GM12878 (cell line): ENCODE results near the gene MLLT3. TPM values are rescaled to one million over a fixed set of nuclear protein-coding genes. Genes with fewer than 3 reads are reported as not detected.

ENCODE experiments used
- ATAC-seq: fragments of 200-7000 bp; cut with Tn5 transposase; 3 replicates; pipeline ENCODE4 v1.9.1; 2020; ENCODE audit warnings: mild to moderate bottlenecking, moderate library complexity
- BruUV-seq: library from RNA; stranded (reverse); fragments of 400-500 nt; replicated peaks from 2 replicates; lab custom pipeline; 2021; lab: Mats Ljungman, UMichigan
- CTCF ChIA-PET: fragments of 300-600 bp; sonication (Branson Sonifier 250); formaldehyde crosslinking; extraction: SDS; loops from one replicate; lab custom pipeline; 2021; ENCODE audit warnings: inconsistent platforms; lab: Yijun Ruan, JAX
- POLR2A ChIA-PET: fragments of 350-600 bp; formaldehyde crosslinking; extraction: SDS; loops from one replicate; lab custom pipeline; 2021; ENCODE audit warnings: inconsistent platforms; lab: Charles Lee
- RAD21 ChIA-PET: fragments of 300-600 bp; sonication (Branson Sonifier 250); formaldehyde crosslinking; loops from one replicate; lab custom pipeline; 2023; ENCODE audit warnings: antibody characterized with exemption; ENCODE audit not compliant: unreplicated experiment; lab: Charles Lee
- SMC1A ChIA-PET: fragments of 300-600 bp; sonication (Branson Sonifier 250); formaldehyde crosslinking; loops from one replicate; lab custom pipeline; 2023; ENCODE audit not compliant: unreplicated experiment, uncharacterized antibody; lab: Charles Lee
- DNase-seq: peaks from one replicate; pipeline ENCODE4 v3.0.0-alpha.2; 2011; ENCODE audit warnings: low read depth, low spot score
- FAIRE-seq: peaks from 3 replicates; lab custom pipeline; 2011; peaks lifted over from hg19 to GRCh38; lab: Jason Lieb, UNC
- H2AFZ ChIP-seq: 2 replicates; pipeline ENCODE4 v1.6.0; 2011; ENCODE audit warnings: low read depth, low read length, control low read depth; ENCODE audit not compliant: control insufficient read depth
- H3K27ac ChIP-seq: 2 replicates; pipeline ENCODE4 v1.5.1; 2011; ENCODE audit warnings: control low read depth; ENCODE audit not compliant: control insufficient read depth, insufficient read depth
- H3K27me3 ChIP-seq, 2 experiments: replicated peaks in 1 of 2; 2 replicates each; pipeline versions ENCODE4 v1.6.0 to v1.6.1; 2011; ENCODE audit warnings: low read length in 1 of 2; ENCODE audit not compliant: control insufficient read depth in 2 of 2, insufficient read depth in 2 of 2
- H3K36me3 ChIP-seq, 2 experiments: 2 replicates each; pipeline ENCODE4 v1.5.1; 2011; ENCODE audit warnings: low read length in 1 of 2; ENCODE audit not compliant: control insufficient read depth in 2 of 2, insufficient read depth in 2 of 2
- H3K4me1 ChIP-seq: 2 replicates; pipeline ENCODE4 v1.6.1; 2011; ENCODE audit warnings: mild to moderate bottlenecking, low read length, moderate library complexity, mixed read lengths; ENCODE audit not compliant: control insufficient read depth, insufficient read depth
- H3K4me2 ChIP-seq: 2 replicates; pipeline ENCODE4 v1.6.0; 2011; ENCODE audit warnings: control low read depth; ENCODE audit not compliant: control insufficient read depth, insufficient read depth
- H3K4me3 ChIP-seq: fragments of 200-600 bp; sonication (generic); 2 replicates; pipeline ENCODE4 v1.5.1; 2016
- H3K79me2 ChIP-seq: 2 replicates; pipeline ENCODE4 v1.6.0; 2011; ENCODE audit warnings: low read length; ENCODE audit not compliant: control insufficient read depth, insufficient read depth
- H3K9ac ChIP-seq: 2 replicates; pipeline ENCODE4 v1.8.0; 2011; ENCODE audit warnings: low read length, control low read depth, mixed read lengths; ENCODE audit not compliant: control insufficient read depth, insufficient read depth
- H3K9me3 ChIP-seq: replicated peaks from 3 replicates; pipeline ENCODE4 v1.5.1; 2011; ENCODE audit warnings: mild to moderate bottlenecking, low read length; ENCODE audit not compliant: control insufficient read depth, insufficient read depth
- H4K20me1 ChIP-seq: 2 replicates; pipeline ENCODE4 v1.6.0; 2011; ENCODE audit not compliant: control insufficient read depth, insufficient read depth
- GABPA ChIP-seq: IDR thresholded peaks from 2 replicates; pipeline ENCODE4 v1.6.1; 2014; ENCODE audit warnings: antibody characterized with exemption, low read depth, mild to moderate bottlenecking, inconsistent platforms
- IKZF2 ChIP-seq, 2 experiments: fragments of 450-650 bp; IDR thresholded peaks; 2 replicates each; pipeline ENCODE4 v1.6.1; 2017; ENCODE audit warnings: mild to moderate bottlenecking in 2 of 2, moderate library complexity in 2 of 2
- LARP7 ChIP-seq: fragments of 450-650 bp; IDR thresholded peaks from 2 replicates; pipeline ENCODE4 v1.6.1; 2017; ENCODE audit warnings: mild to moderate bottlenecking
- MXI1 ChIP-seq: fragments of 150-350 bp; IDR thresholded peaks from 2 replicates; pipeline ENCODE4 v1.6.1; 2011; ENCODE audit warnings: low read depth, mild to moderate bottlenecking, inconsistent platforms, low read length, improper control_type of control experiment
- NFXL1 ChIP-seq: fragments of 450-650 bp; IDR thresholded peaks from 2 replicates; pipeline ENCODE4 v1.6.1; 2017; ENCODE audit warnings: antibody characterized with exemption, mild to moderate bottlenecking, borderline replicate concordance
- POLR2AphosphoS2 ChIP-seq: IDR thresholded peaks from 2 replicates; pipeline ENCODE4 v1.6.1; 2011; ENCODE audit warnings: low read depth, mild to moderate bottlenecking, low read length, improper control_type of control experiment, moderate library complexity
- RBBP5 ChIP-seq: fragments of 200-600 bp; sonication (generic); conservative IDR thresholded peaks from 2 replicates; pipeline ENCODE4 v1.6.1; 2016
- STAT3 ChIP-seq: IDR thresholded peaks from 2 replicates; pipeline ENCODE4 v1.6.1; 2011; ENCODE audit warnings: low read depth, low read length, improper control_type of control experiment
- TAF1 ChIP-seq: IDR thresholded peaks from 2 replicates; pipeline ENCODE4 v1.6.1; 2011; ENCODE audit warnings: mild to moderate bottlenecking, low read depth, low read length, borderline replicate concordance
- WGBS: methylation state at CpG from one replicate; pipeline ENCODE4 v1.1.6; 2016; ENCODE audit warnings: low lambda C conversion rate; ENCODE audit not compliant: insufficient replicate concordance, insufficient coverage; ENCODE audit errors: missing lambda C conversion rate; 5-methylcytosine and 5-hydroxymethylcytosine counted together
- in situ Hi-C: fragments of 300-500 bp; cut with MboI; formaldehyde crosslinking; loops from 9 replicates; pipeline ENCODE4 v1.14.3; 2018; ENCODE audit warnings: mixed read lengths
- intact Hi-C: fragments of 100-400 bp; cut with micrococcal nuclease; formaldehyde crosslinking; loops from one replicate; pipeline ENCODE4 v1.14.2; 2022; ENCODE audit not compliant: unreplicated experiment
- polyA plus RNA-seq, 11 experiments: library from polyadenylated mRNA; depleted of rRNA in 4 of 11; unstranded in 6 of 11; stranded (reverse) in 5 of 11; fragments of >200 nt; fragmentation: Nextera tagmentation in 4 of 11; fragmentation: Illumina TruSeq in 1 of 11; extraction: Ambion mirVana in 4 of 11; extraction: Trizol in 1 of 11; gene quantifications; 1 replicate in 1 of 11; 2 replicates in 10 of 11; pipeline versions ENCODE4 v1.2.1 to v1.2.3, GENCODE V29; 2011 to 2016; ENCODE audit warnings: inconsistent platforms in 2 of 11, missing spikeins in 2 of 11, low read depth in 1 of 11
- total RNA-seq, 4 experiments: library from RNA; depleted of rRNA in 3 of 4; stranded (reverse); fragments of >200 nt in 3 of 4; fragmentation: Illumina TruSeq in 1 of 4; extraction: Trizol in 1 of 4; gene quantifications; 2 replicates each; pipeline versions ENCODE4 v1.2.1 to v1.2.3, GENCODE V29; 2013 to 2021
- TF ChIP-seq, protein P1 (sequence below): fragments of 450-650 bp; formaldehyde crosslinking; IDR thresholded peaks from 2 replicates; pipeline ENCODE4 v1.5.0; 2022; ENCODE audit warnings: mild to moderate bottlenecking, missing genetic modification characterization
- TF ChIP-seq, protein P2 (sequence below): fragments of 450-650 bp; IDR thresholded peaks from 2 replicates; pipeline ENCODE4 v1.6.1; 2014; ENCODE audit warnings: mild to moderate bottlenecking
- TF ChIP-seq, protein P3 (sequence below): IDR thresholded peaks from 2 replicates; pipeline ENCODE4 v1.6.1; 2012; ENCODE audit warnings: mild to moderate bottlenecking, low read depth, low read length
- TF ChIP-seq, protein P4 (sequence below): fragments of 450-650 bp; IDR thresholded peaks from 2 replicates; pipeline ENCODE4 v1.6.1; 2017; ENCODE audit warnings: borderline replicate concordance

Gene MLLT3
- total and polyA plus RNA-seq, 10 of the 15 experiments (the other 5 are each of a cell fraction or from before 2014, with no cell fraction given): 17.7 to 72.3 (median 35.6) TPM

DNA sequence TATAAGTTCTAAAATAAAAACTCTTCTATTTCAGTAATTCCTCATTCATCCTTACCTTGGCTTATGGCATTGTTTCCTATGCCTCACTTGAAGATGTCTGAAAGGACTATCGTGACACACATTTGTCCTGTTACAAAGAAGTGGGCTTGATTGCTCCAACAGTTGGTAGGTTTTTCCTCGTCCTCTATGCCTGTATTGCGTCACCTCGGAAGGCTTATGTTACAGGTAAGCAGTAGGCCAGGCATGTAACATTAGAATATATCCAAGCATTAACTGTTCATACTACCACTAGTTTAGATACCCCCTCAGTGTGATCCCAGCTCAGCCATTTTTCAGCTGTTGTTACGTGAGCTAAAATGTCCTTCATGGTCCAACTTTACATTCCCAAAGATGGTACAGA lies 116.7 kb downstream of the MLLT3 start:
- ChIA-PET CTCF (interaction anchor here (0.7 to 1.9 kb wide), 2 partner anchors 19 to 491 kb away, joined by 3 to 6 read pairs; no protein-coding TSS in a partner anchor), POLR2A (interaction anchor here (0.7 kb wide), 2 partner anchors 12 to 15 kb away, joined by 3 read pairs; no protein-coding TSS in a partner anchor), RAD21 (no interaction called here), SMC1A (interaction anchor here (0.9 to 1.1 kb wide), 3 partner anchors 9 to 112 kb away, joined by 3 read pairs; no protein-coding TSS in a partner anchor)
- 98% methylated on average over 5 of the region's 5 CpGs for WGBS
- FAIRE-seq (no peak), ATAC-seq (no peak), DNase-seq (no peak)
- Histone ChIP-seq H4K20me1 (no peaks in the 10 kb centered on the region), H2AFZ (no peak overlapping the region), H3K9me3 (no peaks in the 10 kb centered on the region), H3K4me3 (no peak overlapping the region), H3K9ac (no peak overlapping the region), H3K27ac (no peak overlapping the region), H3K79me2 (peaks cover 21% of the 10 kb centered on the region), H3K36me3 (no peaks in the 10 kb centered on the region), H3K4me2 (no peak overlapping the region), H3K4me1 (0 out of 2 replicates have a peak, but pooled peaks cover 2% of the 10 kb centered on the region), H3K27me3 (no peaks in the 10 kb centered on the region)
- in situ Hi-C loops: no loop called here
- BruUV-seq: no TSS peak
- intact Hi-C loops: no loop called here
- no peak for TF ChIP-seq GABPA
- no peak for TF ChIP-seq RBBP5
- no peak for TF ChIP-seq POLR2AphosphoS2
- no peak for TF ChIP-seq TAF1
- TF ChIP-seq IKZF2 (IDR thresholded peaks at IDR 0.05): no peak
- no peak for TF ChIP-seq LARP7
- TF ChIP-seq STAT3: no peak
- TF ChIP-seq, protein P1, sequence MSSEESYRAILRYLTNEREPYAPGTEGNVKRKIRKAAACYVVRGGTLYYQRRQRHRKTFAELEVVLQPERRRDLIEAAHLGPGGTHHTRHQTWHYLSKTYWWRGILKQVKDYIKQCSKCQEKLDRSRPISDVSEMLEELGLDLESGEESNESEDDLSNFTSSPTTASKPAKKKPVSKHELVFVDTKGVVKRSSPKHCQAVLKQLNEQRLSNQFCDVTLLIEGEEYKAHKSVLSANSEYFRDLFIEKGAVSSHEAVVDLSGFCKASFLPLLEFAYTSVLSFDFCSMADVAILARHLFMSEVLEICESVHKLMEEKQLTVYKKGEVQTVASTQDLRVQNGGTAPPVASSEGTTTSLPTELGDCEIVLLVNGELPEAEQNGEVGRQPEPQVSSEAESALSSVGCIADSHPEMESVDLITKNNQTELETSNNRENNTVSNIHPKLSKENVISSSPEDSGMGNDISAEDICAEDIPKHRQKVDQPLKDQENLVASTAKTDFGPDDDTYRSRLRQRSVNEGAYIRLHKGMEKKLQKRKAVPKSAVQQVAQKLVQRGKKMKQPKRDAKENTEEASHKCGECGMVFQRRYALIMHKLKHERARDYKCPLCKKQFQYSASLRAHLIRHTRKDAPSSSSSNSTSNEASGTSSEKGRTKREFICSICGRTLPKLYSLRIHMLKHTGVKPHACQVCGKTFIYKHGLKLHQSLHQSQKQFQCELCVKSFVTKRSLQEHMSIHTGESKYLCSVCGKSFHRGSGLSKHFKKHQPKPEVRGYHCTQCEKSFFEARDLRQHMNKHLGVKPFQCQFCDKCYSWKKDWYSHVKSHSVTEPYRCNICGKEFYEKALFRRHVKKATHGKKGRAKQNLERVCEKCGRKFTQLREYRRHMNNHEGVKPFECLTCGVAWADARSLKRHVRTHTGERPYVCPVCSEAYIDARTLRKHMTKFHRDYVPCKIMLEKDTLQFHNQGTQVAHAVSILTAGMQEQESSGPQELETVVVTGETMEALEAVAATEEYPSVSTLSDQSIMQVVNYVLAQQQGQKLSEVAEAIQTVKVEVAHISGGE (CRISPR knock-in tag): no peak
- no peak for TF ChIP-seq MXI1
- TF ChIP-seq, protein P2, sequence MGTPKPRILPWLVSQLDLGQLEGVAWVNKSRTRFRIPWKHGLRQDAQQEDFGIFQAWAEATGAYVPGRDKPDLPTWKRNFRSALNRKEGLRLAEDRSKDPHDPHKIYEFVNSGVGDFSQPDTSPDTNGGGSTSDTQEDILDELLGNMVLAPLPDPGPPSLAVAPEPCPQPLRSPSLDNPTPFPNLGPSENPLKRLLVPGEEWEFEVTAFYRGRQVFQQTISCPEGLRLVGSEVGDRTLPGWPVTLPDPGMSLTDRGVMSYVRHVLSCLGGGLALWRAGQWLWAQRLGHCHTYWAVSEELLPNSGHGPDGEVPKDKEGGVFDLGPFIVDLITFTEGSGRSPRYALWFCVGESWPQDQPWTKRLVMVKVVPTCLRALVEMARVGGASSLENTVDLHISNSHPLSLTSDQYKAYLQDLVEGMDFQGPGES: no peak
- no peak for TF ChIP-seq NFXL1
- TF ChIP-seq, protein P3, sequence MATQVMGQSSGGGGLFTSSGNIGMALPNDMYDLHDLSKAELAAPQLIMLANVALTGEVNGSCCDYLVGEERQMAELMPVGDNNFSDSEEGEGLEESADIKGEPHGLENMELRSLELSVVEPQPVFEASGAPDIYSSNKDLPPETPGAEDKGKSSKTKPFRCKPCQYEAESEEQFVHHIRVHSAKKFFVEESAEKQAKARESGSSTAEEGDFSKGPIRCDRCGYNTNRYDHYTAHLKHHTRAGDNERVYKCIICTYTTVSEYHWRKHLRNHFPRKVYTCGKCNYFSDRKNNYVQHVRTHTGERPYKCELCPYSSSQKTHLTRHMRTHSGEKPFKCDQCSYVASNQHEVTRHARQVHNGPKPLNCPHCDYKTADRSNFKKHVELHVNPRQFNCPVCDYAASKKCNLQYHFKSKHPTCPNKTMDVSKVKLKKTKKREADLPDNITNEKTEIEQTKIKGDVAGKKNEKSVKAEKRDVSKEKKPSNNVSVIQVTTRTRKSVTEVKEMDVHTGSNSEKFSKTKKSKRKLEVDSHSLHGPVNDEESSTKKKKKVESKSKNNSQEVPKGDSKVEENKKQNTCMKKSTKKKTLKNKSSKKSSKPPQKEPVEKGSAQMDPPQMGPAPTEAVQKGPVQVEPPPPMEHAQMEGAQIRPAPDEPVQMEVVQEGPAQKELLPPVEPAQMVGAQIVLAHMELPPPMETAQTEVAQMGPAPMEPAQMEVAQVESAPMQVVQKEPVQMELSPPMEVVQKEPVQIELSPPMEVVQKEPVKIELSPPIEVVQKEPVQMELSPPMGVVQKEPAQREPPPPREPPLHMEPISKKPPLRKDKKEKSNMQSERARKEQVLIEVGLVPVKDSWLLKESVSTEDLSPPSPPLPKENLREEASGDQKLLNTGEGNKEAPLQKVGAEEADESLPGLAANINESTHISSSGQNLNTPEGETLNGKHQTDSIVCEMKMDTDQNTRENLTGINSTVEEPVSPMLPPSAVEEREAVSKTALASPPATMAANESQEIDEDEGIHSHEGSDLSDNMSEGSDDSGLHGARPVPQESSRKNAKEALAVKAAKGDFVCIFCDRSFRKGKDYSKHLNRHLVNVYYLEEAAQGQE: no peak
- TF ChIP-seq, protein P4, sequence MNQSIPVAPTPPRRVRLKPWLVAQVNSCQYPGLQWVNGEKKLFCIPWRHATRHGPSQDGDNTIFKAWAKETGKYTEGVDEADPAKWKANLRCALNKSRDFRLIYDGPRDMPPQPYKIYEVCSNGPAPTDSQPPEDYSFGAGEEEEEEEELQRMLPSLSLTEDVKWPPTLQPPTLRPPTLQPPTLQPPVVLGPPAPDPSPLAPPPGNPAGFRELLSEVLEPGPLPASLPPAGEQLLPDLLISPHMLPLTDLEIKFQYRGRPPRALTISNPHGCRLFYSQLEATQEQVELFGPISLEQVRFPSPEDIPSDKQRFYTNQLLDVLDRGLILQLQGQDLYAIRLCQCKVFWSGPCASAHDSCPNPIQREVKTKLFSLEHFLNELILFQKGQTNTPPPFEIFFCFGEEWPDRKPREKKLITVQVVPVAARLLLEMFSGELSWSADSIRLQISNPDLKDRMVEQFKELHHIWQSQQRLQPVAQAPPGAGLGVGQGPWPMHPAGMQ: no peak
